LNCaP clone FGC (cell line): ENCODE measurements around the gene DAB2.

Source experiments
- DNase-seq: peaks from one replicate; pipeline ENCODE4 v3.0.0-alpha.2; 2011; ENCODE audit warnings: low read depth
- H3K4me3 ChIP-seq: 2 replicates; pipeline ENCODE4 v1.5.1; 2011; ENCODE audit warnings: mild to moderate bottlenecking, low read depth, low read length, control low read depth
- TF ChIP-seq, protein P1 (sequence below): IDR thresholded peaks from 2 replicates; pipeline ENCODE4 v1.5.1; 2012; ENCODE audit warnings: mild to moderate bottlenecking; ENCODE audit not compliant: control insufficient read depth, insufficient read depth; ENCODE audit errors: extremely low read depth

The DAB2 gene

DNA sequence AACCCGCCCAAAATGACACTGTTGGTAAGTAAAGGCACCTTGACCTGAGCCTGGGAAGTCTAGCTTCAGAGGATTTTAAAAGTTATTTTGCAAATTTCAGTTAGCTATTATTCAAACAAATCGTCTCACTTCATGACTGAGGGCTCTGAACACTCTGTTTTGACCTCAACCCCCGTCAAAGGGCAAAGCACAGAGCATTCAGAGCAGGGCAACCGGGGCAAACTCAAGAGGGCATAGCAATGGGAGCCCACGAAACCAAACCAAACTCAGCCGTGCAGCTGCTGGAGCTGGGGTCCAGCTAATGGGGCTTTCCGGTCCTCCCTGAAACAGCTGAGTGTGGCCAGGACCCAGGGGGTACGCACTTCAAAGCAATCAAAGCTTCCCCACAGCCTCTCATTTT, 62.1 kb downstream of the DAB2 start:
- no peak for DNase-seq
- H3K4me3 ChIP-seq: no peak overlapping the region
- TF ChIP-seq, protein P1, sequence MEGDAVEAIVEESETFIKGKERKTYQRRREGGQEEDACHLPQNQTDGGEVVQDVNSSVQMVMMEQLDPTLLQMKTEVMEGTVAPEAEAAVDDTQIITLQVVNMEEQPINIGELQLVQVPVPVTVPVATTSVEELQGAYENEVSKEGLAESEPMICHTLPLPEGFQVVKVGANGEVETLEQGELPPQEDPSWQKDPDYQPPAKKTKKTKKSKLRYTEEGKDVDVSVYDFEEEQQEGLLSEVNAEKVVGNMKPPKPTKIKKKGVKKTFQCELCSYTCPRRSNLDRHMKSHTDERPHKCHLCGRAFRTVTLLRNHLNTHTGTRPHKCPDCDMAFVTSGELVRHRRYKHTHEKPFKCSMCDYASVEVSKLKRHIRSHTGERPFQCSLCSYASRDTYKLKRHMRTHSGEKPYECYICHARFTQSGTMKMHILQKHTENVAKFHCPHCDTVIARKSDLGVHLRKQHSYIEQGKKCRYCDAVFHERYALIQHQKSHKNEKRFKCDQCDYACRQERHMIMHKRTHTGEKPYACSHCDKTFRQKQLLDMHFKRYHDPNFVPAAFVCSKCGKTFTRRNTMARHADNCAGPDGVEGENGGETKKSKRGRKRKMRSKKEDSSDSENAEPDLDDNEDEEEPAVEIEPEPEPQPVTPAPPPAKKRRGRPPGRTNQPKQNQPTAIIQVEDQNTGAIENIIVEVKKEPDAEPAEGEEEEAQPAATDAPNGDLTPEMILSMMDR: no peak

DNA sequence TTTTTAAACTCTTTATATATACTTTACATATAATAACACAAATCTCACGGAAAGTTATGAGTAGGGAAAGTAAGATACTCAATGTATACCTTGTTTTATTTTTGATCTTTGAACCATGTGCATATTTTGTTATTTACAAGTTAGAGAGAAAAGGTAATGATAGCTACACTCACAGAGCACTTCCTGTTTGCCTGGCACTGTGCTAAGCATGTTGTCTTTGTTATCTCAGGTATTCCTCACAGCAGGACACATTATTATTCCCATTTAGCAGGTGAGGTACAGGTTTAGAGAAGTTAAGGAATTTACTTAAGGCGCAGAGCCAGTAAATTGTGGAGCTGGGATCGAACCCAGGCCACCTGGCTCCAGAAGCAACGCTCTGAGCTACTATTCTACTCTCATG, 63.5 kb downstream of the DAB2 start:
- TF ChIP-seq, protein P1: no peak
- H3K4me3 ChIP-seq: no peak overlapping the region
- DNase-seq: peak; percentile 1

DNA sequence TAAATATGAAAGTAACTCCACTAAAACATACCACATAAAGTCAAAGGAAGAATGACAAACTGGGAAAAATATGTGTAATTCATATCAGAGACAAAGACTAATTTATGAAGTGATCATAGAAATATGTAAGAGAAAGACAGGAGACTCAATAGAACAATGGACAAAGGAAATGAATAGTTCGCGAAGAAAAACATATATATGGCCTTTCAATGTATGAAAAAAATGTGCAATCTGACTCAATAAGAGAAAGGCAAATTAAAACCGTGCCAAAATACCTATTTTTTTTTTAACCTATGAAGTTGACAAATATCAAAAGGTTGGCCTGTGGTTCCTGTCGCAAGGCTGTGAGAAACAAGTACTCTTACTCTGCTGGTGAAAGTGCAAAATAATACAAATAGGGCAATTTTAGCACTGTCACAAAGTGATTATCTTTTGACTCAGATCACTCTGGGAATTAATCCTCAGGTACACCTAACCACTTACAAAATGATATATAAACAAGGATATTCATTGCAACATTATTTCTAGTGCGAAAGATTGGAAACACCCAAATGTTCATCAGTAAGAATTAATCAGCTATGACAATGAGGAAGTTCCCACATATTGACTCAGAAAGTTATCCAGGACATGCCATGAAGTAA, 64.2 kb downstream of the DAB2 start:
- TF ChIP-seq, protein P1: no peak
- H3K4me3 ChIP-seq: no peak overlapping the region
- DNase-seq: no peak

DNA sequence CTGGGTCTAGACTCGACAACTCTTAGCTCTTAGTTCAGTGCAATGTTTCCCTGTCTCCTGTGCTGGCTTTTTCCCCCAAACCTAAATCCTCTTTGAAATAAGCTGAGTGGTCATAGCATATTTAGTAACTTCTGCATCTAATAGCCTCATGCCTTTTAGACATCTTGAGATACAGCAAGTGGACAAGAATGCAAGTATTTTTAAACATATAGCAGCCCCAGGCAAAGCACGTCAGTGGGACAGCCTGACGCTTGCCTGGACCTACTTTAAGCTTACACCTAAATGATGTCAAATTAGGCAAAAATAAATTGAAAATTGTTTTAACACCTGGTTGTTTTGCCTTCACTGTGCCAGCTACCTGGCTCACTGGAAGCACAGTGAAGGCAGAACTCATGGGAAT, 68.5 kb downstream of the DAB2 start:
- H3K4me3 ChIP-seq: no peak overlapping the region
- DNase-seq: no peak
- TF ChIP-seq, protein P1: no peak

DNA sequence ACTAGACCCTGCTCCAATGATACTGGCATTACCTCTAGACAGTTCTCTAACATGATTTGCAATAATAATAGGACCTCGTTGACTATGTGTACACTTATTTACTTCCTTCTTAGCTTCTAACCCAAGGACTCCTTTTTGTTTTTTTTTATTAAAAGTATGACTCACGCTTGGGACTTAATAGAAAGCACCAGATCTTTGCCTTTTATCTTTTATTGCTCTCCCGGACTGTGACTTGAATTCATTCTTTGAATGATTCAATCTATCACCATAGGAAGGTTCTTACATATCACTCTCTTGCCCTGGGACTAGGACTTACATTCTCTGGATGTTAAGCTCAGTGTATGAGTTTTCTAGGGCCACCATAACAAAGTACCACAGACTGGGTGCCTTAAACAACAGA, 69.5 kb downstream of the DAB2 start:
- no peak for DNase-seq
- TF ChIP-seq, protein P1: no peak
- H3K4me3 ChIP-seq: no peak overlapping the region

DNA sequence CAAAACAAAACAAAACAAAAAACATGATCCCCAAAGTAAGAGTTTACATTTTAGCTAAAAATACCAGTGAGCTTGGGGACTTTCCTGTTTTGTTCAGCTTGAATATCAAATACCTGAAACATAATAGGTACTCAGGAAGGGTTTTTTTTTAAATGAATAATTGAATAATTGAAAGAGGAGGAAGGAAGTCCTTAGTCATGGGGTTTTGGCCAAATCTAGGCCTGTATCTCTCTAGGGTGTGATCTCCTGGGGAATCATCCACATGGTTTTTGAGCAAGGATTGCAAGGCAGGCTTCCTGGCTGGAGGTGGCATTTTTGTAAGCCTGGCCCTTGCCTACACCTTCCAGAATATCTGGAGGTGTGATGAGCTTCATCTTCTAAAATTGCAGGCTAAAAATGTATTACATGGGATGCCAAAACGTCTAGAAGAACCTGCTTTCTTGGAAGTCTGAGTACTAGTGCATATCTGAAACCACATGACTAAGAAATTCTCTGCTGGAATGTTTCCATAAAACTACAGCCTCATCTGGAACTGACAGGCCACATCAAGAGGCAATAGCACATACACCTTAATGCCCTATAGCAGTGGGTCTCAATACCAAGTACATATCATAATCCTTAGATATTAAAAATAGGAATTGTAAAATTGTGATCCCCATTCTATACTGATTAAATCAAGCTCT, 70.9 kb downstream of the DAB2 start:
- TF ChIP-seq, protein P1: no peak
- no peak overlapping the region for H3K4me3 ChIP-seq
- DNase-seq: no peak

DNA sequence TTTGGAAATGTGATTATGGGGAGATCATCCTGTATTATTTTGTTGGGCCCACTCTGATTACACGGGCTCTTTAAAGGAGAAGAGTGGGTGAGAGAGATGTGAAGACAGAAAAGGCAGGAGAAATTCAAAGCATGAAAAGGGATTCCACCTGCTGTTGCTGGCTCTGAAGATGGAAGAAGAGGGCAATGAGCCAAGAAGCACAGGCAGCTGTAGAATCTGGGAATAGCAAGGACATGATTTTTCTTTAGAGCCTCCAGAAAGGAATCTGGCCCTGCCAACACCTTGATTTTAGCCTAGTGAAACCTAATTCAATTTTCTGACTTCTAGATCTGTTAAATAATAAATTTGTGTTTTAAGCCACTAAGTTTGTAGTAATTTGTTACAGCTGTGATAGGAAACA, 71.8 kb downstream of the DAB2 start:
- TF ChIP-seq, protein P1: no peak
- no peak for DNase-seq
- no peak overlapping the region for H3K4me3 ChIP-seq
